HFF-Myc (cell line): Measurements from ENCODE around the gene TJP1.

Source experiments
- DNase-seq: peaks from one replicate; pipeline ENCODE4 v3.0.0-alpha.2; 2011; ENCODE audit warnings: low read depth; ENCODE audit errors: extremely low read depth
- H3K4me3 ChIP-seq: replicated peaks from 2 replicates; pipeline ENCODE4 v1.5.1; 2011; ENCODE audit warnings: low read depth, mild to moderate bottlenecking, control low read depth, low read length
- TF ChIP-seq, protein P1 (sequence below): IDR thresholded peaks from 2 replicates; pipeline ENCODE4 v1.5.1; 2012; ENCODE audit warnings: mild to moderate bottlenecking, low read depth, low read length, control low read depth; ENCODE audit errors: missing control alignments

The TJP1 gene

DNA sequence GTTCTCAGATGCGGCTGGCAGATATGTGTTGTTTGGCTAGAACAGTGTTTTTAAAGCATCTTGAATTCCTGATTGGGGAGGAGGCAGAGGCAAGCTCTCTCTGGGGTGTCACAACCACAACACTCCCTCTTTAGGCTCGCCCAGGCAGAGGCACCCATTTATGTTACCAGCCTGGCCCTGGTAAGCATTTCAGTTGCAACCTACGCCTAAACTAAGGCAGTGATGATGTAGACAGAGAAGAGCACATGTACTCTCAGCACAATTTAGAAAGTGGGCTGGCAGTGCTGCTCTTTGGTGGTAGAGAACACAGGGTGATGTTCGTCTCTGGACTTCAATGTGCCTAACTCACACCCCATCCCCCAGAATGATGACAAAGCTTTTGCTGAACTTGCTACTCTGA, 41.2 kb upstream of the TJP1 start:
- TF ChIP-seq, protein P1, sequence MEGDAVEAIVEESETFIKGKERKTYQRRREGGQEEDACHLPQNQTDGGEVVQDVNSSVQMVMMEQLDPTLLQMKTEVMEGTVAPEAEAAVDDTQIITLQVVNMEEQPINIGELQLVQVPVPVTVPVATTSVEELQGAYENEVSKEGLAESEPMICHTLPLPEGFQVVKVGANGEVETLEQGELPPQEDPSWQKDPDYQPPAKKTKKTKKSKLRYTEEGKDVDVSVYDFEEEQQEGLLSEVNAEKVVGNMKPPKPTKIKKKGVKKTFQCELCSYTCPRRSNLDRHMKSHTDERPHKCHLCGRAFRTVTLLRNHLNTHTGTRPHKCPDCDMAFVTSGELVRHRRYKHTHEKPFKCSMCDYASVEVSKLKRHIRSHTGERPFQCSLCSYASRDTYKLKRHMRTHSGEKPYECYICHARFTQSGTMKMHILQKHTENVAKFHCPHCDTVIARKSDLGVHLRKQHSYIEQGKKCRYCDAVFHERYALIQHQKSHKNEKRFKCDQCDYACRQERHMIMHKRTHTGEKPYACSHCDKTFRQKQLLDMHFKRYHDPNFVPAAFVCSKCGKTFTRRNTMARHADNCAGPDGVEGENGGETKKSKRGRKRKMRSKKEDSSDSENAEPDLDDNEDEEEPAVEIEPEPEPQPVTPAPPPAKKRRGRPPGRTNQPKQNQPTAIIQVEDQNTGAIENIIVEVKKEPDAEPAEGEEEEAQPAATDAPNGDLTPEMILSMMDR = no peak
- no peak for DNase-seq
- H3K4me3 ChIP-seq = no peak overlapping the region

DNA sequence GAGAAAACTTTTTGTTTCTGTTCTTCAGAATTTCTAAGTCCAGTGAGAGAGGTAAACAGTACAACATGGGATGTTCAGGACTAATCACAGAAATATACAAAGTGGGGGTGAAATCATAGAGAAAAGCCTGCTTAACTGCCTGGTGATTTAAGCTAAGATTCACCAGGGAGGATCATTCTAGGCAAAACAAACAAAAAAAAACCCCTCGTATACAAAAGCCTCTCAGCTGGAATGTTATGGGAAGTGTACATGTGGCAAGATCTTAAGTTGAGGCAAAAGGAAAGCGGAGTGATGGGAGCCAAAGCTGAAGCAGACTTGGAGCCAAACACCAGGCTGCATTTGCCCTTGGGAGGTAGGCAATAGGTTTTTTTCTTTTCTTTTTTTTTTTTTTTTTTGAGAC, 40.0 kb upstream of the TJP1 start:
- no peak overlapping the region for H3K4me3 ChIP-seq
- DNase-seq = no peak
- TF ChIP-seq, protein P1 = no peak

DNA sequence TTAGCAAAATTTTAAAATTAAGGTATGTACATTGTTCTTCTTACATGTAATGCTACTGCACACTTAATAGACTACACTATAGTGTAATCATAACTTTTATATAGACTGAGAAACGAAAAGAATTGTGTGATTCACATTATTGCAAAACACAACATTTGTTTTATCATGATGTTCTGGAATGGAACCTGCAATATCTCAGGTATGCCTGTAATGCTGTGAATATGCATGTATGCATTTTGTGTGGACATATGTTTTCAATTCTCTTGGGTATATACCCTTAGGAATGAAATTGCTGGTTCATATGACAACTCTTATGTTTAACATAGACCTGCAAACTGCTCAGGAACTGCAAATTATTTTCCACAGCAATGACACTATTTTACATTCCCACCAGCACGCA, 38.6 kb upstream of the TJP1 start:
- TF ChIP-seq, protein P1 = no peak
- no peak for DNase-seq
- no peak overlapping the region for H3K4me3 ChIP-seq

DNA sequence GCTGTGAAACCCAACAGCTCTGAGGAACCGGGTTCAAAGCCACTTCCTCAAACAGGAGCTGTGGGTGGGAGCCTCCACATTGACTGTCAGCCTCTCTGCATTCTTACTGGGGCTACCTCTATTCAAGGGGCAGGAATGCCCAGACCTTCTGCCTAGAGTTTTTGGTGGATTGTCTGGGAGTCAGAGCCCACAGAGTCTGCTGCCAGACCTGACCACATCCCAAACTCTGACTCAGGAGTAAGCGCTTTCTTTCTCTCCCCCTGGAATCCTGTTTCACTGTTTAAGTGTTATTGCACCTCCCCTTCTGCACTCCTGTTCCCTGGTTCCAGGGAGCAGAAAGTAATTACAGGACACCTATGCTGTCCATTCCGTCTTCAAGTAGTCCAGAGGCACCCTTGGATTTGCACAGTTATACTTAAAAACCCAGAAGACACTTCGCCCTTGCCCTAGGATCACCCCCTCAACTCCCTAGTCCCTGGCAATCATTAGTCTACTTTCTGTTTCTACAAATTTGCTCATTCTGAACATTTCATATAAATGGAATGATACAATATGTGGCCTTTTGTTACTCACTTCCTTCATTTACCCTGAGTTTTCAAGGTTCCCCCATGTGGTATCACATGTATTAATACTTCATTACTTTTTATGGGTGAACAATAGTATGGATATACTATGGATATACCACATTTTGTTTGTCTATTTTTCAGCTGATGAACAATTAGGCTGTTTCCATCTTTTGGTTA, 37.9 kb upstream of the TJP1 start:
- no peak for DNase-seq
- H3K4me3 ChIP-seq = no peak overlapping the region
- TF ChIP-seq, protein P1 = no peak

DNA sequence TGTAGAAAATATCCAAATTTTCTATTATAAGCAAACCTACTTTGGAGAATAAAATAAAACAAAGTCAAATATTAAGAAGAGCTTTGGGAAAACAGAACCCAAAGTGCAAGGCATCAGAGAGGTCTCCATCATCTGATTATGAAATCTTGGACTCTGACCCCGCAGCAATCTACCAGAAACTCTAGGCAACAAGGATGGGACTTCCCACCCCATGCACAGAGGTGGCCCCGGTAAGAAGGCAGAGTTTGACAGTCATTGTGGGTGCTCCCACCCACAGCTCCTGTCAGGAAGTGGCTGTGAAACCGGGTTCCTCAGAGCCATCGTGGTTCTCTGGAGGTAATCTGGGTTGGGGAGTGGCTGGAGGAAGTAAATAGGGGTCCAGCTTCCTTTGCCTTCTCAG, 37.0 kb upstream of the TJP1 start:
- H3K4me3 ChIP-seq = no peak overlapping the region
- TF ChIP-seq, protein P1 = no peak
- DNase-seq = no peak

DNA sequence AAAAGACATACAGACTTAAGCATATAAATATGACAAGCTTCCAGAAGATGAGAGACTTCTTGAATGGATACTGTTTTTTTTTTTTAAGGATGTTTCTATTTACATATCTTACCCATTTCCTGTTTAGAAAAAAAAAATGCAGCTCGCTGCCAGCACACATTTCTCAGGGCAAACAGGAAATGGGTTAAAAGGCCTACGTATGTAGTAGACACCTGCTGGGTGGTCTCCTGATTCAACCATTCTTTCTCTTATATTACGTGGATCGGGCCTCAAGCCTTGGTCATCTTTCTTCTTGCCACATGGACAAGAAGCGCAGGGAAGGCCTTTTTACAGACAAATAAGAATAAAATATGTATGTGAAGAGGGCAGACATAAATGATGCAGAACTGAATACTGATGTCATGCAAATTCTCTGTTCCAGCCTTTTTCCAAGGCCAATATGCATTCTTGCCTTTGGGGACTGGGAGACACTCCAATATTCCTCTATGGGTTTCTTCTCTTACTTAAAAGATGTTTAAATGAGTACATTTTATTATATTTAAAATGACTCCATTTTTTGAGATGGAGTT, 35.0 kb upstream of the TJP1 start:
- TF ChIP-seq, protein P1 = no peak
- DNase-seq = no peak
- no peak overlapping the region for H3K4me3 ChIP-seq
